HCT116 (cell line): ENCODE data around the gene NF1.

Source experiments
- CBX3 ChIP-seq: IDR thresholded peaks from 2 replicates; pipeline ENCODE4 v1.6.1; 2012; ENCODE audit warnings: low read depth
- EZH2 ChIP-seq: fragments of 200-600 bp; sonication (generic); IDR thresholded peaks from 2 replicates; pipeline ENCODE4 v1.6.1; 2017; ENCODE audit warnings: antibody characterized with exemption, mixed run types
- POLR2A ChIP-seq: IDR thresholded peaks from 2 replicates; pipeline ENCODE4 v1.7.0; 2011; ENCODE audit warnings: borderline replicate concordance; ENCODE audit not compliant: insufficient read depth, insufficient read length; ENCODE audit errors: extremely low read depth
- POLR2AphosphoS5 ChIP-seq: IDR thresholded peaks from 2 replicates; pipeline ENCODE4 v1.6.1; 2011; ENCODE audit warnings: mild to moderate bottlenecking, low read depth, low read length, moderate library complexity
- RAD21 ChIP-seq: IDR thresholded peaks from 2 replicates; pipeline ENCODE4 v1.6.1; 2012; ENCODE audit warnings: low read depth, mild to moderate bottlenecking
- SIN3A ChIP-seq: IDR thresholded peaks from 2 replicates; pipeline ENCODE4 v1.6.1; 2012; ENCODE audit warnings: low read depth
- TCF7L2 ChIP-seq: IDR thresholded peaks from 2 replicates; pipeline ENCODE4 v1.7.0; 2011; ENCODE audit warnings: borderline replicate concordance, inconsistent platforms; ENCODE audit not compliant: insufficient read depth, insufficient read length; ENCODE audit errors: extremely low read depth
- TF ChIP-seq, protein P1 (sequence below), 3 experiments: fragments of 200-600 bp in 1 of 3; sonication (generic) in 1 of 3; IDR thresholded peaks in 2 of 3; conservative IDR thresholded peaks in 1 of 3; 2 replicates each; pipeline ENCODE4 v1.5.1; 2012 to 2017; ENCODE audit warnings: low read depth in 2 of 3, low read length in 2 of 3, antibody characterized with exemption in 1 of 3, borderline replicate concordance in 1 of 3, control low read depth in 1 of 3, mild to moderate bottlenecking in 1 of 3, mixed read lengths in 1 of 3, mixed run types in 1 of 3, moderate library complexity in 1 of 3; ENCODE audit not compliant: insufficient read depth in 1 of 3
- TF ChIP-seq, protein P2 (sequence below): IDR thresholded peaks from 2 replicates; pipeline ENCODE4 v1.6.1; 2012

DNA sequence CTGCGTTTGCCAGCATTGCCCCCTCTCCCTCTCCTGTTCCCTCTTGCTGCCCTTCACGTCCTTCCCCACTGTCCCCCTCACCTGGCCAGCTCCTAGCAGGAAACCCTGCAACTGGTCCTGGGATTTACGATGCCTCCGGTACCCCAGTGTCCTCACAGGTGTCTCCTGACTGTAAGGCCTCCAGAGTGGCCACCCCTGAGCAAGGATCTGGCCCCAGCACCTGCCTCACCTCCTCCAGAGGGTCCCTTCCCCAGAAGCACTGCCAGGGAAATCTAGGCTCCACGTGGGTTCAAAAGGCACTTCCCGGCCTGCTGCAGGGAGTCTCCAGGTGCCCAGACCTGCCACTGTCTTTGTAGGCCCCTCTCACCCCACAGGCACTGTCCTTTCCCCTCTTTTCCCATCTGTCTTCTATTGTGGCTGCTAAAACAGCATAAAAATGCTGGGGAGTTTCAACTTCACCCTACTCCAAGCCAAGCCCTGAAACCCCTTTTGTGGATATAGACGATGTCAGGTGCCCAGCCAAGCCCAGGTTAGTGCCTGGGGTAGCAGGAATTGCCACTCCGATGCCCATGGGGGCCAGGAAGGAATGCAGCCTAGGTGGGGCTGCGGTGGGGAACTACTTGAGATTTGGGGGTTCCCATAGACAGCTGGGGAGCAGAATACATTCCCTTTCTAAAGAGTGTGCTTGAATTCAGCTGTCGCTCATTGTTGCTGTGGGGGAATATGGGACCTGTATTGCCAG lies 322.4 kb downstream of the NF1 start:
- TF ChIP-seq, protein P1, sequence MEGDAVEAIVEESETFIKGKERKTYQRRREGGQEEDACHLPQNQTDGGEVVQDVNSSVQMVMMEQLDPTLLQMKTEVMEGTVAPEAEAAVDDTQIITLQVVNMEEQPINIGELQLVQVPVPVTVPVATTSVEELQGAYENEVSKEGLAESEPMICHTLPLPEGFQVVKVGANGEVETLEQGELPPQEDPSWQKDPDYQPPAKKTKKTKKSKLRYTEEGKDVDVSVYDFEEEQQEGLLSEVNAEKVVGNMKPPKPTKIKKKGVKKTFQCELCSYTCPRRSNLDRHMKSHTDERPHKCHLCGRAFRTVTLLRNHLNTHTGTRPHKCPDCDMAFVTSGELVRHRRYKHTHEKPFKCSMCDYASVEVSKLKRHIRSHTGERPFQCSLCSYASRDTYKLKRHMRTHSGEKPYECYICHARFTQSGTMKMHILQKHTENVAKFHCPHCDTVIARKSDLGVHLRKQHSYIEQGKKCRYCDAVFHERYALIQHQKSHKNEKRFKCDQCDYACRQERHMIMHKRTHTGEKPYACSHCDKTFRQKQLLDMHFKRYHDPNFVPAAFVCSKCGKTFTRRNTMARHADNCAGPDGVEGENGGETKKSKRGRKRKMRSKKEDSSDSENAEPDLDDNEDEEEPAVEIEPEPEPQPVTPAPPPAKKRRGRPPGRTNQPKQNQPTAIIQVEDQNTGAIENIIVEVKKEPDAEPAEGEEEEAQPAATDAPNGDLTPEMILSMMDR (IDR thresholded peaks at IDR 0.05 in 2 of 3, conservative IDR thresholded peaks at IDR 0.05 in 1 of 3; ENCODE audit: borderline replicate concordance in 1 of 3, insufficient read depth in 1 of 3, low read depth in 2 of 3, low read length in 2 of 3): no peak
- TF ChIP-seq POLR2A (no peak), CBX3 (no peak), RAD21 (no peak), TCF7L2 (no peak), EZH2 (no peak), SIN3A (no peak), POLR2AphosphoS5 (no peak)
- TF ChIP-seq, protein P2, sequence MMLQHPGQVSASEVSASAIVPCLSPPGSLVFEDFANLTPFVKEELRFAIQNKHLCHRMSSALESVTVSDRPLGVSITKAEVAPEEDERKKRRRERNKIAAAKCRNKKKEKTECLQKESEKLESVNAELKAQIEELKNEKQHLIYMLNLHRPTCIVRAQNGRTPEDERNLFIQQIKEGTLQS: no peak
